HCT116 (cell line): ENCODE data around the gene CHN1. TPM values are rescaled to one million over a fixed set of nuclear protein-coding genes. Genes with fewer than 3 reads are reported as not detected.

Source experiments
- ATAC-seq: fragments of 200-7000 bp; cut with Tn5 transposase; 2 replicates; pipeline ENCODE4 v1.9.1; 2020; ENCODE audit warnings: mild to moderate bottlenecking, moderate library complexity
- BruUV-seq: library from RNA; stranded (reverse); fragments of 400-500 nt; replicated peaks from 2 replicates; lab custom pipeline; 2021; lab: Mats Ljungman, UMichigan
- CTCF ChIA-PET: fragments of 300-600 bp; sonication (Branson Sonifier 250); formaldehyde crosslinking; loops from one replicate; lab custom pipeline; 2021; ENCODE audit warnings: antibody characterized with exemption; lab: Charles Lee
- POLR2A ChIA-PET: fragments of 300-600, 350-600 bp; sonication (Branson Sonifier 250); formaldehyde crosslinking; loops from one replicate; lab custom pipeline; 2021; ENCODE audit warnings: antibody characterized with exemption; lab: Charles Lee
- RAD21 ChIA-PET, 2 experiments: fragments of 300-600 bp; sonication (Branson Sonifier 250); formaldehyde crosslinking; loops; one replicate each; lab custom pipeline; 2023; ENCODE audit warnings: low total read pairs in 2 of 2; ENCODE audit not compliant: uncharacterized antibody in 2 of 2, unreplicated experiment in 2 of 2, low non-redundant PET in 1 of 2; lab: Charles Lee
- DNase-seq: peaks from one replicate; pipeline ENCODE4 v3.0.0-alpha.2; 2010; ENCODE audit warnings: low read depth, low spot score
- H2AFZ ChIP-seq: fragments of 200-600 bp; shearing (Covaris generic), sonication (generic); 2 replicates; pipeline ENCODE4 v1.6.1; 2017; ENCODE audit warnings: low read depth, mixed run types, mixed read lengths, antibody characterized with exemption, low read length; ENCODE audit not compliant: poor library complexity, severe bottlenecking
- H3K27ac ChIP-seq: 2 replicates; pipeline ENCODE4 v1.5.1; 2012; ENCODE audit warnings: low read depth, low read length
- H3K27me3 ChIP-seq: fragments of 200-600 bp; sonication (generic); 2 replicates; pipeline ENCODE4 v1.6.1; 2016; ENCODE audit warnings: mixed run types, low read length, mixed read lengths; ENCODE audit not compliant: insufficient read depth
- H3K36me3 ChIP-seq, 2 experiments: fragments of 200-500 bp in 1 of 2; fragments of 200-600 bp in 1 of 2; sonication (Bioruptor generic) in 1 of 2; sonication (generic) in 1 of 2; 2 replicates each; pipeline versions ENCODE4 v1.5.1 to v1.6.1; 2014 to 2016; ENCODE audit warnings: low read length in 2 of 2, inconsistent platforms in 1 of 2, mixed read lengths in 1 of 2, mixed run types in 1 of 2; ENCODE audit not compliant: insufficient read depth in 2 of 2, control insufficient read depth in 1 of 2
- H3K4me1 ChIP-seq, 2 experiments: fragments of 200-600 bp in 1 of 2; sonication (generic) in 1 of 2; 2 replicates each; pipeline versions ENCODE4 v1.5.1 to v1.6.1; 2012 to 2017; ENCODE audit warnings: low read length in 2 of 2, inconsistent platforms in 1 of 2, mild to moderate bottlenecking in 1 of 2, mixed read lengths in 1 of 2, mixed run types in 1 of 2, moderate library complexity in 1 of 2; ENCODE audit not compliant: insufficient read depth in 2 of 2, control insufficient read depth in 1 of 2
- H3K4me2 ChIP-seq: fragments of 200-600 bp; sonication (generic); 2 replicates; pipeline ENCODE4 v1.6.1; 2017; ENCODE audit warnings: mixed run types, low read length, mixed read lengths
- H3K4me3 ChIP-seq, 2 experiments: fragments of 200-600 bp in 1 of 2; sonication (generic) in 1 of 2; replicated peaks in 1 of 2; 2 replicates each; pipeline ENCODE4 v1.5.1; 2011 to 2016; ENCODE audit warnings: low read length in 2 of 2, control low read depth in 1 of 2, low read depth in 1 of 2, mild to moderate bottlenecking in 1 of 2, mixed read lengths in 1 of 2, mixed run types in 1 of 2
- H3K79me2 ChIP-seq: fragments of 200-600 bp; sonication (generic); 2 replicates; pipeline ENCODE4 v1.6.1; 2017; ENCODE audit warnings: mild to moderate bottlenecking, mixed run types, low read length, moderate library complexity, mixed read lengths; ENCODE audit not compliant: insufficient read depth
- H3K9ac ChIP-seq: fragments of 200-600 bp; sonication (generic); 2 replicates; pipeline ENCODE4 v1.6.1; 2016; ENCODE audit warnings: low read length, mixed read lengths
- H3K9me2 ChIP-seq: fragments of 200-600 bp; sonication (generic), shearing (Covaris generic); 2 replicates; pipeline ENCODE4 v1.6.1; 2017; ENCODE audit warnings: mixed run types, mild to moderate bottlenecking, moderate library complexity; ENCODE audit not compliant: insufficient read depth
- H3K9me3 ChIP-seq, 2 experiments: fragments of 200-500 bp in 1 of 2; fragments of 200-600 bp in 1 of 2; sonication (Bioruptor generic) in 1 of 2; sonication (generic) in 1 of 2; 2 replicates each; pipeline ENCODE4 v1.6.1; 2014 to 2017; ENCODE audit warnings: low read length in 2 of 2, mixed read lengths in 2 of 2, inconsistent platforms in 1 of 2, low read depth in 1 of 2, mild to moderate bottlenecking in 1 of 2, mixed run types in 1 of 2, moderate library complexity in 1 of 2; ENCODE audit not compliant: control insufficient read depth in 1 of 2, insufficient read depth in 1 of 2
- H4K20me1 ChIP-seq: fragments of 200-600 bp; sonication (generic), shearing (Covaris generic); 2 replicates; pipeline ENCODE4 v1.6.1; 2017; ENCODE audit warnings: mixed run types, mild to moderate bottlenecking, moderate library complexity; ENCODE audit not compliant: insufficient read depth
- CBX3 ChIP-seq: IDR thresholded peaks from 2 replicates; pipeline ENCODE4 v1.6.1; 2012; ENCODE audit warnings: low read depth
- CEBPB ChIP-seq: IDR thresholded peaks from 2 replicates; pipeline ENCODE4 v1.6.1; 2012; ENCODE audit warnings: low read depth
- EGR1 ChIP-seq: IDR thresholded peaks from 2 replicates; pipeline ENCODE4 v1.6.1; 2012; ENCODE audit warnings: low read depth
- EZH2 ChIP-seq: fragments of 200-600 bp; sonication (generic); IDR thresholded peaks from 2 replicates; pipeline ENCODE4 v1.6.1; 2017; ENCODE audit warnings: antibody characterized with exemption, mixed run types
- EZH2phosphoT487 ChIP-seq: fragments of 200-600 bp; IDR thresholded peaks from 2 replicates; pipeline ENCODE4 v1.6.1; 2018; ENCODE audit warnings: antibody characterized with exemption, borderline replicate concordance
- FOSL1 ChIP-seq: IDR thresholded peaks from 2 replicates; pipeline ENCODE4 v1.6.1; 2012; ENCODE audit warnings: low read depth
- JUND ChIP-seq: IDR thresholded peaks from 2 replicates; pipeline ENCODE4 v1.6.1; 2012
- POLR2A ChIP-seq: IDR thresholded peaks from 2 replicates; pipeline ENCODE4 v1.7.0; 2011; ENCODE audit warnings: borderline replicate concordance; ENCODE audit not compliant: insufficient read depth, insufficient read length; ENCODE audit errors: extremely low read depth
- POLR2AphosphoS5 ChIP-seq: IDR thresholded peaks from 2 replicates; pipeline ENCODE4 v1.6.1; 2011; ENCODE audit warnings: mild to moderate bottlenecking, low read depth, low read length, moderate library complexity
- RAD21 ChIP-seq: IDR thresholded peaks from 2 replicates; pipeline ENCODE4 v1.6.1; 2012; ENCODE audit warnings: low read depth, mild to moderate bottlenecking
- REST ChIP-seq: IDR thresholded peaks from 2 replicates; pipeline ENCODE4 v1.6.1; 2012; ENCODE audit warnings: low read depth
- SIN3A ChIP-seq: IDR thresholded peaks from 2 replicates; pipeline ENCODE4 v1.6.1; 2012; ENCODE audit warnings: low read depth
- SP1 ChIP-seq: IDR thresholded peaks from 2 replicates; pipeline ENCODE4 v1.6.1; 2012; ENCODE audit warnings: low read depth
- TCF7L2 ChIP-seq: IDR thresholded peaks from 2 replicates; pipeline ENCODE4 v1.7.0; 2011; ENCODE audit warnings: borderline replicate concordance, inconsistent platforms; ENCODE audit not compliant: insufficient read depth, insufficient read length; ENCODE audit errors: extremely low read depth
- YY1 ChIP-seq: IDR thresholded peaks from 2 replicates; pipeline ENCODE4 v1.6.1; 2011; ENCODE audit warnings: low read length, low read depth, moderate library complexity, mild to moderate bottlenecking; ENCODE audit not compliant: insufficient replicate concordance; ENCODE audit errors: extremely low read depth
- ZBTB33 ChIP-seq: IDR thresholded peaks from 2 replicates; pipeline ENCODE4 v1.6.1; 2011; ENCODE audit warnings: mild to moderate bottlenecking, low read length, moderate library complexity; ENCODE audit not compliant: insufficient replicate concordance; ENCODE audit errors: extremely low read depth
- ZFX ChIP-seq: fragments of 450-650 bp; IDR thresholded peaks from 2 replicates; pipeline ENCODE4 v1.6.1; 2017
- ZNF274 ChIP-seq: fragments of 200-500 bp; sonication (Bioruptor generic); IDR thresholded peaks from 2 replicates; pipeline ENCODE4 v1.6.1; 2014; ENCODE audit warnings: mild to moderate bottlenecking, low read depth, low read length, inconsistent platforms
- intact Hi-C: fragments of 100-400 bp; cut with micrococcal nuclease; formaldehyde crosslinking; loops from 2 replicates; pipeline ENCODE4 v1.10.0; 2022
- total RNA-seq: library from RNA; stranded (reverse); gene quantifications from one replicate; pipeline ENCODE4 v1.2.1, GENCODE V29; 2021; ENCODE audit not compliant: unreplicated experiment
- TF ChIP-seq, protein P1 (sequence below): IDR thresholded peaks from 2 replicates; pipeline ENCODE4 v1.6.1; 2012

Gene CHN1
- total RNA-seq, 1 experiment from 2014 or later, result 3.6 TPM

DNA sequence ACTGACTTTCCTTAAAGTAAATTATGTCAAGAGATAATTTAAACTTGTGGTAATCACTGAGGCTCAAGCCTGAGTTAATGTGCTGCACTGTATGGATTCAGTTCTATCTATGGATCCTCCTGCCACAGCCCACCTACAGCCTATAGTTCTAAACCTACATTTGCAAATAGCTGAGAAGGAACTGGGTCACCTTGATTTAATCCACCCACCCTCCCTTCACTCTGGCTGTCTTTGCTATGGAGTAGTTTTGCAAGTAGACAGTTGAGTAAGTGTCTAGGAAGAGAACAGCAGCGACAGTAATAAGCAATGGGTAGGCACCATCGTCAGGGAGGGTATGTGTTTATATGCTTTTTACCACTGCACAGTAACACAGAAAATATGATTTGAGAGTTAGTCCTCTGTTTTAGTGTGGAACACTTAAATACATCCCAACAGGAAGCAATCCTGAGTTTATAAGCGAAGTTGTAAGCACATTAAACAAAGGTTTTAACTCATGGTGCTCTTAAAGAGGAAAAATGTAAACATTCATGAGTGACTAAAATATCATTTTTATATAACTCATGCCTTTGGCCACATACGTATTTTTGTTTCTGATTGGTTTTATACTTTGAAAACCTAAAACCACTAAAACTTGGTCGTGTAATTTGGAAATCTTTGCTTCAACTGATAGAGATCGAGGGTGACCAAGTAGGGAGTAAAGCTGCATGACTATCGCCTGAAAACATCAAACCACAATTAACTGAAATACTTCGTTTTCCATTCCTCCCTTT is 204.6 kb downstream of the CHN1 start (continued):
- no peak for TF ChIP-seq EZH2phosphoT487

- H3K36me3 ChIP-seq, result no peaks in the 10 kb centered on the region
- no peaks in the 10 kb centered on the region for H4K20me1 ChIP-seq
- RAD21 ChIA-PET, result no interaction called here
- no peak overlapping the region for H2AFZ ChIP-seq
- no peaks in the 10 kb centered on the region for H3K27me3 ChIP-seq
- H3K9ac ChIP-seq, result no peak overlapping the region
- H3K4me2 ChIP-seq, result no peak overlapping the region
- H3K79me2 ChIP-seq, result no peaks in the 10 kb centered on the region
- intact Hi-C loops, result no loop called here
- no peaks in the 10 kb centered on the region for H3K9me2 ChIP-seq
- CTCF ChIA-PET, result no interaction called here
- H3K9me3 ChIP-seq, result no peaks in the 10 kb centered on the region
- POLR2A ChIA-PET, result no interaction called here
- TF ChIP-seq ZBTB33, result no peak
- no peak for TF ChIP-seq TCF7L2
- no peak for TF ChIP-seq YY1
- no peak for TF ChIP-seq ZNF274
- TF ChIP-seq FOSL1, result no peak
- no peak for TF ChIP-seq ZFX
- TF ChIP-seq RAD21, result no peak
- TF ChIP-seq EZH2, result no peak
- TF ChIP-seq EZH2phosphoT487, result no peak
- TF ChIP-seq POLR2AphosphoS5, result no peak
- no peak for TF ChIP-seq JUND
- TF ChIP-seq CEBPB, result no peak
- TF ChIP-seq POLR2A, result no peak
- TF ChIP-seq, protein P1, sequence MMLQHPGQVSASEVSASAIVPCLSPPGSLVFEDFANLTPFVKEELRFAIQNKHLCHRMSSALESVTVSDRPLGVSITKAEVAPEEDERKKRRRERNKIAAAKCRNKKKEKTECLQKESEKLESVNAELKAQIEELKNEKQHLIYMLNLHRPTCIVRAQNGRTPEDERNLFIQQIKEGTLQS, result no peak
- no peak for TF ChIP-seq SP1
- no peak for TF ChIP-seq EGR1
- no peak for TF ChIP-seq REST
- TF ChIP-seq SIN3A, result no peak
- TF ChIP-seq CBX3, result no peak
- no TSS peak for BruUV-seq
- no peaks in the 10 kb centered on the region for H3K4me1 ChIP-seq
- DNase-seq (no peak), ATAC-seq (no peak)
- no peak overlapping the region for H3K27ac ChIP-seq
- H3K4me3 ChIP-seq, result no peak overlapping the region
Measured at GRCh38 chr2:174798801-174799200, 206.4 kb downstream of the CHN1 start.
